OCI-LY7 (cell line): Measurements from ENCODE around the gene LIPK. TPM values are rescaled to one million over a fixed set of nuclear protein-coding genes. Genes with fewer than 3 reads are reported as not detected.
"Not testable (repeated sequence)": the region's sequence is repeated elsewhere in the genome, so short reads cannot be mapped to it uniquely, and the experiment has no call there.

Experiments
- BruUV-seq: library from RNA; stranded (reverse); fragments of 400-500 nt; replicated peaks from 2 replicates; lab custom pipeline; 2021; lab: Mats Ljungman, UMichigan
- CTCF ChIA-PET: fragments of 300-600 bp; sonication (Branson Sonifier 250); formaldehyde crosslinking; loops from one replicate; lab custom pipeline; 2022; ENCODE audit warnings: antibody characterized with exemption; ENCODE audit not compliant: unreplicated experiment; lab: Charles Lee
- POLR2A ChIA-PET: fragments of 300-600 bp; sonication (Branson Sonifier 250); formaldehyde crosslinking; loops from one replicate; lab custom pipeline; 2022; ENCODE audit warnings: antibody characterized with exemption; lab: Charles Lee
- DNase-seq: peaks from one replicate; pipeline ENCODE4 v3.0.0-alpha.2; 2015; ENCODE audit warnings: low spot score
- H2AFZ ChIP-seq: fragments of 200-600 bp; sonication (generic), shearing (Covaris generic); 2 replicates; pipeline ENCODE4 v1.6.1; 2014; ENCODE audit warnings: mild to moderate bottlenecking, antibody characterized with exemption, low read length, moderate library complexity
- H3K27ac ChIP-seq: fragments of 200-600 bp; sonication (generic); 2 replicates; pipeline ENCODE4 v1.5.1; 2014; ENCODE audit warnings: mixed run types, low read depth, mild to moderate bottlenecking, moderate library complexity, low read length, inconsistent platforms; ENCODE audit not compliant: poor library complexity, severe bottlenecking
- H3K36me3 ChIP-seq: fragments of 200-600 bp; sonication (generic); 2 replicates; pipeline ENCODE4 v1.6.1; 2014; ENCODE audit warnings: mild to moderate bottlenecking, antibody characterized with exemption, low read length, moderate library complexity, mixed read lengths; ENCODE audit not compliant: insufficient read depth
- H3K4me1 ChIP-seq: fragments of 200-600 bp; sonication (generic); 2 replicates; pipeline ENCODE4 v1.5.1; 2014; ENCODE audit warnings: mild to moderate bottlenecking, low read length; ENCODE audit not compliant: insufficient read depth, poor library complexity, severe bottlenecking
- H3K4me2 ChIP-seq: fragments of 200-600 bp; sonication (generic); 2 replicates; pipeline ENCODE4 v1.6.1; 2014; ENCODE audit warnings: mild to moderate bottlenecking, low read length
- H3K4me3 ChIP-seq: fragments of 200-600 bp; sonication (generic); 2 replicates; pipeline ENCODE4 v1.5.1; 2014; ENCODE audit warnings: mild to moderate bottlenecking, low read depth, low read length; ENCODE audit not compliant: poor library complexity, severe bottlenecking
- H3K79me2 ChIP-seq: fragments of 200-600 bp; sonication (generic); 2 replicates; pipeline ENCODE4 v1.6.1; 2016; ENCODE audit warnings: low read depth, mild to moderate bottlenecking, low read length, moderate library complexity, mixed read lengths; ENCODE audit not compliant: insufficient read depth
- H3K9me2 ChIP-seq: fragments of 200-600 bp; sonication (generic); 2 replicates; pipeline ENCODE4 v1.6.1; 2016; ENCODE audit warnings: mild to moderate bottlenecking, low read length, mixed read lengths; ENCODE audit not compliant: insufficient read depth
- H3K9me3 ChIP-seq: fragments of 200-600 bp; sonication (generic); 2 replicates; pipeline ENCODE4 v1.6.1; 2014; ENCODE audit warnings: mild to moderate bottlenecking, mixed run types, low read length, mixed read lengths
- H4K20me1 ChIP-seq: fragments of 200-600 bp; sonication (generic); 2 replicates; pipeline ENCODE4 v1.6.1; 2014; ENCODE audit warnings: mild to moderate bottlenecking, antibody characterized with exemption, low read length, moderate library complexity, mixed read lengths; ENCODE audit not compliant: insufficient read depth
- CTCF ChIP-seq: fragments of 200-600 bp; sonication (generic); conservative IDR thresholded peaks from 2 replicates; pipeline ENCODE4 v1.5.1; 2014; ENCODE audit warnings: mild to moderate bottlenecking, antibody characterized with exemption, low read length, moderate library complexity, mixed read lengths
- EZH2phosphoT487 ChIP-seq: fragments of 200-600 bp; sonication (generic); IDR thresholded peaks from 2 replicates; pipeline ENCODE4 v1.6.1; 2018; ENCODE audit warnings: low read depth, borderline replicate concordance, mild to moderate bottlenecking, mixed run types, antibody characterized with exemption, low read length, moderate library complexity, mixed read lengths
- intact Hi-C: fragments of 100-400 bp; cut with micrococcal nuclease; formaldehyde crosslinking; loops from one replicate; pipeline ENCODE4 v1.10.0; 2022; ENCODE audit not compliant: unreplicated experiment
- total RNA-seq, 2 experiments: library from RNA; depleted of rRNA in 1 of 2; stranded (reverse); fragments of >200 nt in 1 of 2; shearing (Covaris generic) in 1 of 2; gene quantifications; 2 replicates each; pipeline ENCODE4 v1.2.3, GENCODE V29; 2014 to 2022

The LIPK gene
- total RNA-seq, 2 experiments from 2014 or later = not detected

- TF ChIP-seq CTCF (no peak), EZH2phosphoT487 (no peak)
- H4K20me1 ChIP-seq = no peaks in the 10 kb centered on the region
- H3K36me3 ChIP-seq = no peaks in the 10 kb centered on the region
- no TSS peak for BruUV-seq
- H3K4me2 ChIP-seq = no peak overlapping the region
- POLR2A ChIA-PET = interaction anchor here (0.8 kb wide), 1 partner anchor 653 kb away, joined by 3 read pairs; no protein-coding TSS in a partner anchor
- no peak for DNase-seq
- CTCF ChIA-PET = no interaction called here
- intact Hi-C loops = no loop called here
- H3K27ac ChIP-seq = no peak overlapping the region
- no peaks in the 10 kb centered on the region for H3K9me2 ChIP-seq
- peaks cover 6% of the 10 kb centered on the region for H3K4me1 ChIP-seq
- H3K79me2 ChIP-seq = no peaks in the 10 kb centered on the region
- no peak overlapping the region for H2AFZ ChIP-seq
- no peak overlapping the region for H3K4me3 ChIP-seq
- H3K9me3 ChIP-seq = no peaks in the 10 kb centered on the region
Measured at GRCh38 chr10:88735661-88736060, 29.6 kb downstream of the LIPK start.

DNA sequence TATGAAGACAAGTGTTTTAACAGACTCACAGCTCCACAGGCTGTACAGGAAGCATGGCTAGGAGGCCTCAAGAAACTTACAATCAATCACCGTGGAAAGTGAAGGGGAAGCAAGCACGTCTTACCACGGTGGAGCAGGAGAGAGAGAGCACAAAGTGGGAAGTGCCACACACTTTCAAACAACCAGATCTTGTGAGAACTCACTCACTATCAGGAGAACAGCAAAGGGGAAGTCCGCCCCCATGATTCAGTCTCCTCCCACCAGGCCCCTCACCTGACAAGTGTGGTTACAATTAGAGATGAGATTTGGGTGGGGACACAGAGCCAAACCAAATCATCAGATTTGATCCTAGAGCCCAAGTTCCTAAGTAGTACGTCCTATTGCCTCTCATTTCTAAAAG lies 35.9 kb downstream of the LIPK start:
- H3K4me1 ChIP-seq, H4K20me1 ChIP-seq, H3K9me2 ChIP-seq, H3K27ac ChIP-seq, H3K9me3 ChIP-seq, CTCF ChIA-PET, H3K4me2 ChIP-seq, H3K36me3 ChIP-seq, BruUV-seq, H2AFZ ChIP-seq, H3K79me2 ChIP-seq, H3K4me3 ChIP-seq, DNase-seq, intact Hi-C loops: not testable (repeated sequence)
- POLR2A ChIA-PET = interaction anchor here (1.1 kb wide), 1 partner anchor 322 kb away, joined by 6 read pairs; no protein-coding TSS in a partner anchor

DNA sequence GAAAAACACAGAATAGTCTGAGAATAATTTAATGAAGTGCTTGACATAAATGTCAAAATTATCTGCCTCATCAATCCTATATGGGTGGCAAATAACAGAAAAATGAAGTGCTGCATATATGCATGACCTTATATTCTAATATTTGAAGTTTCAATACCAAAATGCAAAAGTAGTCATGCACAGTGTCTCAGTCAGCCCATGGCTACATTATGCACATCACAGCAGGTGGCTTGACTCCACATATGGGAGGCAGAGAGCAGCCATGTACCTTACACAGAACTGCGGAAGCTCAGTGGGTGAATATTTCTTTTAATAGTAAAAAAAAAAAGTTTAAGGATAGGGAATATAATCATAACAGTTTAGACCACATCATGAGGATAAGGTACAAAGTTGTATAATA lies 36.4 kb downstream of the LIPK start:
- intact Hi-C loops = no loop called here
- no peaks in the 10 kb centered on the region for H3K9me3 ChIP-seq
- POLR2A ChIA-PET = interaction anchor here (1.1 kb wide), 1 partner anchor 321 kb away, joined by 6 read pairs; no protein-coding TSS in a partner anchor

More for the DNA sequence above, 36.4 kb downstream of the LIPK start:
- H3K9me2 ChIP-seq = no peaks in the 10 kb centered on the region
- TF ChIP-seq CTCF (no peak), EZH2phosphoT487 (no peak)
- H3K4me3 ChIP-seq = no peak overlapping the region
- CTCF ChIA-PET = no interaction called here
- H3K4me2 ChIP-seq = no peak overlapping the region
- H3K27ac ChIP-seq = no peak overlapping the region
- H3K79me2 ChIP-seq = no peaks in the 10 kb centered on the region
- BruUV-seq = no TSS peak
- no peak for DNase-seq
- H3K36me3 ChIP-seq = no peaks in the 10 kb centered on the region
- H2AFZ ChIP-seq = no peak overlapping the region
- no peaks in the 10 kb centered on the region for H3K4me1 ChIP-seq
- H4K20me1 ChIP-seq = no peaks in the 10 kb centered on the region
